HG03097 (cell line): ENCODE data around the gene GSC2.
"Not testable (repeated sequence)": the region's sequence is repeated elsewhere in the genome, so short reads cannot be mapped to it uniquely, and the experiment has no call there.

Source experiments
- ATAC-seq: cut with Tn5 transposase; IDR thresholded peaks from one replicate; pipeline ENCODE4 v1.9.1; 2021; ENCODE audit not compliant: unreplicated experiment, low FRiP score

The GSC2 gene

DNA sequence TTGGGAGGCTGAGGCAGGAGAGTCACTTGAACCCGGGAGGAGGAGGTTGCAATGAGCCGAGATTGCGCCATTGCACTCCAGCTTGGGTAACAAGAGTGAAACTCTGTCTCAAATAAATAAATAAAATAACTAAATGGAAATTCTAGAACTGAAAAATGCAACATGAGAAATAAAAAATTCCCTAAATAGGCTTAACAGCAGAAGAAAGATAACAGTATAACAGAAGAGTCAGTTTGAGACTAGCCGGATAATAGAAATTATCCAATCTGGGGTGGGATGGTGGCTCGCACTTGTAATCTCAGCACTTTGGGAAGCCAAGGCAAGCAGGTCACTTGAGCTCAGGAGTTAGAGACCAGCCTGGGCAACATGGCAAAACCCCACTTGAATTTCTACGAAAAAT lies 14.3 kb upstream of the GSC2 start:
- ATAC-seq, result no peak

DNA sequence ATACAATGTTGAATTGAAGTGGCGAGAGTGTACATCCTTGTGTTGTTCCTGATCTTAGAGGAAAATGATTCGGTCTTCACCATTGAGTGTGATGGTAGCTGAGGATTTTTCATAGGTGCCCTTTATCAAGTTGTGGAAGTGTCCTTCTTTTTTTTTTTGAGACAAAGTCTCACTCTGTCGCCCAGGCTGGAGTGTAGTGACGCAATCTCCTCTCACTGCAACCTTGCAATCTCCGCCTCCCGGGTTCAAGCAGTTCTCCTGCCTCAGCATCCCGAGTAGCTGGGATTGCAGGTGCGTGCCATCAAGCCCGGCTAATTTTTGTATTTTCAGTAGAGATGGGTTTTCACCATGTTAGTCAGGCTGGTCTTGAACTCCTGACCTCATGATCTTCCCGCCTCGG lies 8.6 kb upstream of the GSC2 start:
- not testable (repeated sequence) for ATAC-seq

DNA sequence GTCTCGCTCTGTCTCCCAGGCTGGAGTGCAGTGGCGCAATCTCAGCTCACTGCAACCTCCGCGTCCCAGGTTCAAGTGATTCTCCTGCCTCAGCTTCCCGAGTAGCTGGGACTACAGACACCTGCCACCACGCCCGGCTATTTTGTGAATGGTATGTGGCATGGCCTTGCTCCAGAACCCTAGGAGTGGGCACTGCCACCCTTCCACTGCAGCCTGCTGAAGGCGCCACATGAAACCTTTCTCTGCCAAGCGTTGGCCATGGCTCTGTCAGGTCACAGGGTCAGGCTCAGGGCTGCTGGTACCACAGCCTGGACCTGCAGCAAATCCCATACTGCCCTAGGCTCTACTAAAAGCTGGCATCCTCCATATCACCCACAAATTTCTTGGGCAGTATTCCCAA lies 6.0 kb upstream of the GSC2 start:
- ATAC-seq, result not testable (repeated sequence)

DNA sequence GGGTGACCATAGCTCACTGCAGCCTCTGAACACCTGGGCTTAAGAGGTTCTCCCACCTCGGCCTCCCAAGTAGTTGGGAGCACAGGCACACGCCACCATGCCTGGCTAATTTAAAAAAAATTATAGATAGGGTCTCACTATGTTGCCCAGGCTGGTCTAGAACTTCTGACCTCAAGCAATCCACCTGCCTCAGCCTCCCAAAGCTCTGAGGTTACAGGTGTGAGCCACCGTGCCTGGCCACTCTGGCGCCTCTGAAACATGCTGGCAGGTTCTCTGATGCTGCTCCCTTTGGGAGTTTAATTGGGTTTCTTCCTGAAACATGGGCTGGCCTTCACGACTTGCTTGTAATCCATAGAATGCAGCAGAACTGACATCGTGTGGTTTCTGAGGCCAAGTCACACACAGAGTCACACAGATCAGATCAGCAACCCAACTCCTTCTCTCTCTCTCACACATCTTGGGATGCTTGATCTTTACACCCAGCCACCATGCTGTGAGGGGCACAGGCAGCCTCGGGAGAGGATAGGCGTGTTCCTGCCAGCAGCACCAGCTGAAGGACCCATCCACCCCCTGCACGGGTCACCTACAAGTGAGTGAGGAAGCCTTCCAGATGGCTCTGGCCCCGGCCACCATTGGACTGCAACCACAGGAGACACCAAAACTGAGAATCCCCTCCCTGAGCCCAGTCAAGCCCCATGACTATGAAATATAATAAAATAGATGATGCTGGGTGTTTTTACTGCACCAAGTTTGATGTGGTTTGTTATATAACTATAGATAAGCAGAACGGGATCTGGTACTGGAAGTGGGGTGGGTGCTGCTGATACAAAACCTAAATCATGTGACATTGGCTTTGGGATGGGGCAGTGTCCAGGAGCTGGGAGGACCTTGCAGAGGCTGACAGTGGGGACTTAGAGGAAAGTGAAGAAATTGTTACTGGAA lies 3.1 kb upstream of the GSC2 start:
- no peak for ATAC-seq

DNA sequence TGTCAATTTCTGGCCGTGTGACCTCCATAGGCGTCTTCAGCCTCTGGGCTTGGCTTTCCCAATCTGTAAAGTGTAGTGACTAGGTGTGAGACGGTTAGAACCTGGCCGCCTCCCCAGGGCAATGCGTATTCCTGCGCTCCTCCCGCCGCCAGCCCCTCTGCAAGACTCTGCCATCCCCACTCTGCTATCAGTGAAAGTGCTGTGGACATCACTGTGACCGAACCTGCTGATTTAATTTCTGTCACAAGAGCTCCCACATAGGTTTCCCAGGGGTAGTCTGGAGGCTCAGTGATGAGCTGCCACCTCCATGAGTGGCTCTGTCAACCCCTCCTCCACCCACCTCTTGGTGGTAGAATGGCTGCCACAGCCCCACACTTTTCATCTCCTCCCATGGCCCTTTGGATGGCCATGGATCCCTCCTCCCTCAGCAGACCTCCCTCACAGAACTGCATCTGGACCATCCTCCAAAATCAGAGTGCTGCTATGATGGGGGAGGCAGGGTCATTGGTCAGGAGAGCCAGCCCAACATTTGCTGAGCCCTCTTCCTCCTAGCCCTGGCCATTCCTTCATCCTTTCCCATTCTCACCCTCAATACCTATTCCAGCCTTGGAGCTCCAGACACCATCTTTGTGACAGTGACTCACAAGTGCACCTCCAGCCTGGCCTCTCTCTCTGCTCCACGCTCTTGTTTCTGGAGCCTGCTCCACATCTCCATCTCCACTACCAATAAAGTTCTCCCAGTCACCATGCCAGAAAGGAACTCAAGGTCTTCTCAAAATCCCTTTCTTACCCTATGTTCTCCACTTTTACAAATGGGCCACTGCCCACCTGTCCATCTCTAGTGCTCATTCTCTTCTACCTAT lies 1.5 kb upstream of the GSC2 start:
- no peak for ATAC-seq

DNA sequence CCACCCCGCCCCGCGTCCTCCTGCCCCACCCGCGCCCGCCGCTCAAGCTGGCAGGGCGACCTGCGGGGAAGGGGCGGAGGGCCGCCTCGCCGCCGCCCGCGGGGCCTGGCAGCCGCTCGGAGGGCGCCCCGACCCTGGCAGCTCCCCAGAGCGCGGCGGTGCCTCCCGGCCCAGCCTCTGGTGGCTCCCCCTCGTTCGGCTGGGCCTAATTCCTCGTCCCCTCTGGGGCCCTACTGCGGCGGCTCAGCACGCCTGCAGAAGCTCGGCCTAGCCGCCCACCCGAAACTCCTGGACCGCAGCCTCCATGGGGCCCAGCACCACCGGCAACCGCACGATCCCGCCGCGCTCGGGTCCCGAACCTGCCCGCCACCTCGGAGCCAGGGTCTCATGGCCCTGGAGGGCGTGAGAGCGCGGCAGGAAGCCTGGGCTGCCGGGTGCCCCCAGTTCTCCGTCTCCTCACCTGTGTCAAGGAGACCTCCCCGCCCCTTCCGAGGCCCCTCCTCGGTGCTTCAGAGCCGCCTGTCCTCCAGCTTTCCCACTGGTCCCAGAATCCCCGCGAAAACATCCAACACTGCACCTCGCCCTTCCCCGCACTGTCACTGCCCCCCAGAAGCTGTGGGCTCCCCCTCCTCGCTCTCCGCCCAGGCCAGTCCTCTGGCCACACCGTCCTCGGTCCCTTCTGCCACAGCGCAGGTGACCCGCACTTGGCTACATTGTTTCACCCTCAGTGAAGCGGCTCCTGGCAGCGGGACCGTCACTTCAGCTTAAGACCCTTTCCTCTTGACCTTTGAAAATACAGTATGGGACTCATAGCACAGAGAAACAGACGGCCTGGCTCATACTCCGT lies 613 bp upstream of the GSC2 start:
- ATAC-seq, result no peak

DNA sequence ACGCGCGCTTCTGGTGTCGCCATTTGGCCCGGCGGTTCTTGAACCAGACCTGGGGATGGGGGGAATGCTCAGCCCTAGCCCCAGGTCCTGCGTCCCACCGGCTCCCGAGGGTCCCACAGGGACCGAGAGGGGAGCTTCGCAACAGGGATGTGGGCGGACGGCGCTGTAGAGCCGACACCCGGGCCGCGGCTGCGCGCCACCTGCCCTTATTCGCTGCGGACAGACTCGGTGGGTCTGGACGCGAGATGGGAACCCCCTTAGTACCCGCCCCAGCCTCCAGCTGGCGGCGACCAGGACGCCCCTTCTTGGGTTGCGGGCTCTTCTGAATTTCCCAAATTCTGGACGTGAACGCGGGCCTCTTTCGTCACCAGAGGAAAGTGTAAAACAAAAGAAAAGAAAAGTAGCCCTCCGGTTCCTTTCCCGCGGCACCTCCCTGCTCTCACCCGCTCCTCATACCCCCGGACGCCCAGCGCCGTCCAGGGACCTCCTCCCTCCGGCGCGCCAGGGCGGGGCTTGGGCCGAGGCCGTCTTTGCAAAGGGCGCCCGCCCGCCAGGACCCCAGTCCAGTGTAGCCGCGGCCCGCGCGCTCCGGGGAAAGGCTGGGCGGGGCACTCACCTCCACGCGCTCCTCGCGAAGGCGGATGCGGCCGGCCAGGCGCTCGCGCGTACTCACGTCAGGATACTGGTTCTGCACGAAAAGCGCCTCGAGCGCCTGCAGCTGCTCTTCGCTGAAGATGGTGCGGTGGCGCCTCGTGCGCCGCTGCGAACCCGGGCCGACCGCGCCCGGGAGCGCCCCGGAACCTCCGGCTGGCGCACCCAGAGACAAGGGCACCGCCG lies 827 bp downstream of the GSC2 start:
- no peak for ATAC-seq

DNA sequence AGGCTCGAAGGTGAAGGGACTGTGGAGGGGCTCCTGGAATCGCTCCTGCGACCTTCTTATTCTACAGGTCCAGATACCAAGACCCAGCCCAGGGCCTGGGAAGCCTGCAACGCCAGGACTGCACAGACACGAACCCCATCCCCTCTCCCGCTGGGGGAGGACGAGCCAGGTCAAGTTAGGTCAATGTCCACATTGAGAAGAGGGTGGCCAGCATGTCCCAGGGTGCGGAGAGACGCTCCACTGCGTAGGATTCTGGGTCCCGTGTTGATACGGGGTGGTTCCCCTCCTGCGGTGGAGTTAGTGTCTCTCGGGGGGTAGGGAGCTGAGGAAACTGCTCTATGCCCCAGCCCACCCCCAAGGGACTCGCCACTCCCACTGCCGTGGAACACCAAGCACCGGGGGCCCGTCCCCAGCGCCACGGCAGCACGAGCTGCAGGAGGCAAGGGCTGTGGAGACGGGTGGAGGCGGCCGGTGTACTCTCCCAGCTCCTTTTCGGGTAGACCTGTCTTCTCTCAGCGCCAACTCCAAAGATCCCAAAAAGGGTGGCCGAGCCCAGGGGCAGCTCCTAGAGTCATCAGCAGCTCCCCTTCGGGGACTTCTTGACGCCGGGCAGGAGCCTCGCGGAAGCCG lies 1.6 kb downstream of the GSC2 start:
- ATAC-seq, result no peak

DNA sequence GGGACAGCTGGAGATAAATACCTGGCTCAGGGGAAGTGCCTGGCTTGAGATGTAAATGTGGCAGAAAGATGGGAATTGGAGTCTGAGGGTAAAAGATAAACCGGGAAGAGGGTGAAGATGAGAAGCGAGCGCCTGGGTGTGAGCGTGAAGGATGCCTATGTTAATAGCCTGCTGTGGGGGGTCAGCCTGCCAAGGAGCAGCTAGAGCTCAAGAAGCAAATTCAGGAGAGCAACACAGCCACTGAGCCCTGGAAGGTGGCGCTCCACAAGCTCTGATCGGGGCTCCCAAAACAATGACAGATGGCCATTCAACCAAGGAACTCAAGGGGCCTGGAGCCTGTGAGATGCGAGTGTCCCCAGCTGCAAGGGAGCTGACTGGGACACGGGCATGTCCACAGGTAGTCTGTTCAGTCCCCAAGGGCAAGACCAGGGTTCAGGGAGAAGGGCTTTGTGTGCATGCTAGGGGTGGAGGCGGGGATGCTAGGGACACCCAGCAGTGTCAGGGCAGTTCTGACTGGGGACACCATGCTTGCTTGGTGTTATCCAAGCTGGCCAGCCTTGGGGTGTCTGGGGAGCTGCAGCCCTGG lies 2.8 kb downstream of the GSC2 start:
- no peak for ATAC-seq

DNA sequence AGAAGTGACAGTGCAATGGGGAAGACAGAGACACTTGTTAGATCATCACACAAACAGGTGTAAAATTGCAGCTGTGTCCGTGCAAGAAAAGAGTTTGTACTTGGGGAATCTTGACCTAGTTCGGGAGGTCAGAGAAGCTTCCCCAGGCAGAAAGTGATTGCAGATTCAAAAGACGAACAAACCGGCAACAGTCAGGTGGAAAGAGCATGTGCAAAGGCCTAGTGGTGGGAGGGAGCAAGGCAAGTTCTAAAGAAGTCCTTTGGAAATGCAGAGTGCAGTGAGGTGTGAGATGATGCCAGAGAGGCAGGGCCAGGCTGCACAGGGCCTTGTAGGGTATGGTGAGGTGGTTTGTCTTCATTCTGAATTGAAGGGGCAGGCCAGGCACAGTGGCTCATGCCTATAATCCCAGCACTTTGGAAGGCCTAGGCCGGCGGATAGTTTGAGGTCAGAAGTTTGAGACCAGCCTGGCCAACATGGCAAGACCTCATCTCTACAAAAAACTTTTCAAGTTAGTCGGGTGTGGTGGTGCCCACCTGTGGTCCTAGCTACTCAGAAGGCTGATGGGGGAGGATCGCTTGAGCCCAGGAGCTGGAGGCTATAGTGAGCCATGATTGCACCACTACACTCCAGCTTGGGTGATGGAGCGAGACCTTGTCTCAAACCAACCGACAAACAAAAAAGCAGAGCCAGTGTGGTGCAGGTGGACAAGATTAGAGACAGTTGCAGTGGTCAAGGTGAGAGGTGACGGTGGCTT lies 3.7 kb downstream of the GSC2 start:
- no peak for ATAC-seq

DNA sequence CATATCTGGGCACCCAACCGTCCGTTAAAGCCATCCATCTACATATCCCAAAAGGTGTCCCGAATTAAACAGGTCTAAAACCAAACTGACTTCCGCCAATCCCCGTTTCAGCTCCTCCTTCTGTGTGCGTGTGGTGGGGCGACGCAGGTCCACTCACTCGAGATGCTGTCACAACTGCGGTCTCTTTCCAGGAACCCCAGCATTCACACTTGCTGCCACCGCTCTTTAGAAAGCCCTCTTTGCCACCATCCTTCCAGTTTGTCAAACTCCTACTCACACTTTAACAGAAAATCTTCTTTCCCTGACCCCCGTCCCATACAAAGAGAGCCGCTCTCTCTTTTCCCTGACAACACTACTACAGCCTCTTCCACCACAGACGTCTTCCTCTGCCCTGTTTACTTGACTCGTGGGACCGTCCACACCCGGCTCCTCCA lies 6.1 kb downstream of the GSC2 start:
- ATAC-seq, result peak; percentile 7

DNA sequence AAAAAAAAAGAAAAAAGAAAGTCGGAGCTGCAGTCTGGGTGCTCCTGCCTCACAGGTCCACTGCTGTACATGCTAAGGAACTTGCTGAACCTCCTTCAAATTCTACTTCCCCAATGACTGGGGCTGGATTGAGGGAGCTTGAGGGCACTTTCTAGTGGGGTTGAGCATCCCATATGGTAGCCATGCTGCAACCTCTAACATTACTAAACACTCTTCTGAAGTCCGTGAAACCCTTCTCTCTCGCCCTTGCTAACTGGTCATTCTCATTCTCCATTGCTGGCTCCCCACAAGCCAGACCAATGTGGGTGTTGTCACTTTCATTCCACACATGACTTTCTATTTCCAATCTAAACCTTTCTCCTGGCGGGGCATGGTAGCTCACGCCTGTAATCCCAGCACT lies 6.9 kb downstream of the GSC2 start:
- ATAC-seq, result no peak

DNA sequence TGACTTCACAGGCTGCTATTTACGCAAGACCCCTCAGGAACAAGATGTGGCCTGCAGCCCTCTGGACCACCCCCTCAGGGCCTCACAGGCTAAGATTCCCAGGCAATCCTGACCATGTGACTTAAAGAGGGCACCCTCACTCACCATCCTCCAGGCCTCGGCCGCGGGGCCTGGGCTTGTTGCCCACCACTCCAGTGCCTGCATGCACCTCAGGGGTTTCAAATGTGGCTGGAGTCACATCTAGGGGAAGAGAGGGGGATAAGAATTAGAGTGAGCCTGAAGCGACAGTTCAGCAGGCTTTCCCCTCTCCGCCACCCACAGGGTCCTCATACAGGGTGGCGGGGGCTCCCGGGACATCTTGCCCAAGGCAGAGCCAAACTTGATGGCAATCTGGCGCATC lies 7.7 kb downstream of the GSC2 start:
- ATAC-seq, result no peak

DNA sequence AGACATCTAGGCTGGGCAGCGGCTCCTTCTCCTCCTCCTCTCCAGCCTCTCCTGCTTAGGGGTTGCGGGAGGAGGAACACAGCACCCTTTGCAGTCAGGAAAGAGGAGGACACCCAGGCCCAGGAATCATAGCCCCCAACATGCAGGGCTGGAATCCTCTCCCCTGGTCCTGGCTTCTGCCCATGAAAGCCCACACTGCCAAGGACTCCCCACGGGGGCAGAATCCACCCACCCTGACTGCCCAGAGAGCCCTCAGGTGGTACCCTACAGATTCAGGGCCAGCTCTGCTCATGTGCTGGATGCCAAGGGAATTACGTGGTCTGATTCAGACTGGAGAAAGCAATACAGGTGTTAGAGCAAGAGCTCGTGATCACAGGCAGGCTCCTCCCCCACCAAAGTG lies 10.1 kb downstream of the GSC2 start:
- no peak for ATAC-seq

DNA sequence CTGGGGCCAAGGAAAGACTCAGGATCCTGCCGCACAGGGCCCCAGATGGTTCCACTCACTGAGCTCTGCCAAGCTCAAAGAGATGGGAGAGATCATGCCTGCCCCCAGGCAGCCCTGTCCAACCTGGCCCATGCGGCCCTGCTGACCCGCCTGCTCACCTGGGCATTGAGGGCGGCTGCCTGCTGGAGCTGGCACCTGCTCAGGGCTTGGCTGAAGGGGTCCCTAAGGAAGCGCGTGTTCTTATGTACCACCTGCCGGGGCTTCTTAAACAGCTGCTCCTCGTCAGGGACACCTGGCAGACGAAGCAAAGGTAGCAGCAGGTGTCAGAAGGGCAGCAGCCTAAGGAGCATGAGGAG lies 11.1 kb downstream of the GSC2 start:
- ATAC-seq, result no peak

DNA sequence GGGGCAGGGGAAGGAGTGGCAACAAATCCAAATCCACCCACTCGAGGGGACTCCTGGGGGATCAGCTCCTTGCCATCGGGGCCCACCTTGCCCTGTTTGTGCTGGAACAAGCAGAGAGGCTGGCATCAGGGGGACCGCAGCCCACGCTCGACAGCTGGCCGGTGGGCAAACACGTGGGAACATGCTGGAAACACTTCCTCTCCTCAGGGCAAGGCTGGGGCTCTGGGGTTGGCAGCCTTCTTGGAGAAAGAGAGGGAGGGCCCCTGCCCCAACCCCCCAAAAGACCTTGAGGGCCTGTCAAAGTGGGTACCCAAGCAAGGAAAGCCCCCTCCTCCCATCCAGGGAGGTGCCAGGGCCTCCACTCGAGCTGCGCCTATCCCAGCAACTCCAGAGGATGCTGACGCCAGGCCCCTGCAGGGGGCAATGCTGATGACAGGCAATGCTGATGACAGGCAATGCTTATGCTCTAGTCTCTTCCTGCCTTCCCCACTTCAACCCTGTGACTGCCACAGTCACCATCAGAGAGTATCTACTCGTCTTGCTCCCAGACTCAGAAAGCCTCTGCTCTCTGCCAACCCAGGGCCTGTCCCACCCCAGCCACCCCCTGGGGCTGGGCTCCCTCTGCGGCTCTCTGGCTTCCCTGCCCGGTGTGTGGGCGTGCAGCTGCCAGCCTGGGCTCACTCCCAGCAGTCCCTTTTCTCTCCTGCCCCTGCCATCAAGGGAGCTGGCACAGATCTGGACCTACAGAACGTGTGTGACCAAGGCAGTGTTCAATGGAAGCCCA lies 11.7 kb downstream of the GSC2 start:
- ATAC-seq, result no peak

DNA sequence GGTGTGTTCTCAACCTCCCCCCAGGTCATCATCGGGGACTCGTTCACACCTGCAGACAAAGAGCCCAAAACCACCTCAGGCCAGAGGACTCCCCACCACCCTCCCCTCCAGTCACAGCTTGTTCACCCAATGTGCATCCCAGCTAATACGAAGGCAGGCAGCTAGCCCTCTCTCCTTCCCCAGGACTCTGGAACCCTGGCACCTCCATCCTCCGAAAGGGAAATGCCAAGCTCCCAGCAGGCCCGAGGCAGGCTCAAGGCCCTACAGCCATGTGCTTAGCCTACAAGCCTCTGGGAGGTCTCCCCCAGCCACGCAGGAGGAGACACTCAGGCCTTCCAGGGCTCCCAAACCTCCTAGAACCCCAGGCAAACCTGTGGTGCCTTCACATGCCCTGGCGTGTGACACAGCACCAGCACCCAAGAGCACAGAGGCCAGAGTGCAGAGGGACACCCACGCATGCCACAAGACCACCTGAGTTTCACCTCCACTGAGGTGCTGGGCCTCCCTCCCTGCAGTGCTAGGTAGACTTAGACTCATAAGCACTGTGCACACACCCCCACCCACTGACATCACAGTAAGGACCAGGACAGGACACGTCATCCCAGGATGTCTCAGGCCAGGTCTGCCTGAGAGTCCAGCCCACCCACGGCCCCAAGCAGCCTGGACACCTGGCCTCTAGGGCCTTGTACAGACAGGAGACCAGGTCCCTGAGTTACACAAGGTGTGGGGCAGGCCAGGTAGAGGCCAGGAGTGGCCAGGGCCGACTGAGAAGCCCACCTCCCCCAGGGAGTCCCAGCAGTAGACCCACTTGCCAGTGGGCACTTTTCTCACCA lies 12.5 kb downstream of the GSC2 start:
- no peak for ATAC-seq
